WTC11 (cell line): Measurements from ENCODE around the gene ADGRF3. TPM values are rescaled to one million over a fixed set of nuclear protein-coding genes. Genes with fewer than 3 reads are reported as not detected.

Experiments
- ATAC-seq: fragments of 200-7000 bp; cut with Tn5 transposase; 2 replicates; pipeline ENCODE4 v1.10.0; 2021; ENCODE audit warnings: mild to moderate bottlenecking, moderate library complexity
- CTCF ChIA-PET: fragments of 300-600 bp; sonication (Branson Sonifier 250); formaldehyde crosslinking; loops from one replicate; lab custom pipeline; 2021; ENCODE audit warnings: antibody characterized with exemption; lab: Charles Lee
- POLR2A ChIA-PET: fragments of 350-600 bp; sonication (Branson Sonifier 250); formaldehyde crosslinking; loops from one replicate; lab custom pipeline; 2021; ENCODE audit warnings: antibody characterized with exemption; lab: Charles Lee
- DNase-seq: peaks from one replicate; pipeline ENCODE4 v3.0.0; 2021; ENCODE audit warnings: low spot score
- H3K27ac Mint-ChIP-seq: 2 replicates; pipeline ENCODE4 v1.8.0; 2021; ENCODE audit warnings: mixed read lengths
- H3K27me3 Mint-ChIP-seq: 2 replicates; pipeline ENCODE4 v1.8.0; 2021; ENCODE audit warnings: low read depth, mild to moderate bottlenecking, moderate library complexity, mixed read lengths
- H3K36me3 Mint-ChIP-seq: 2 replicates; pipeline ENCODE4 v1.8.0; 2021; ENCODE audit warnings: mixed read lengths
- H3K4me1 Mint-ChIP-seq: 2 replicates; pipeline ENCODE4 v1.8.0; 2022; ENCODE audit warnings: mixed read lengths
- H3K4me3 Mint-ChIP-seq: 2 replicates; pipeline ENCODE4 v1.8.0; 2021; ENCODE audit warnings: mild to moderate bottlenecking, moderate library complexity, mixed read lengths
- H3K9me3 Mint-ChIP-seq: 2 replicates; pipeline ENCODE4 v1.8.0; 2021; ENCODE audit warnings: mixed read lengths
- ATF1 ChIP-seq: sonication (generic); formaldehyde crosslinking; IDR thresholded peaks from 2 replicates; pipeline ENCODE4 v1.8.1; 2023; ENCODE audit warnings: mild to moderate bottlenecking, moderate library complexity, missing genetic modification reagents
- CREM ChIP-seq: sonication (generic); formaldehyde crosslinking; IDR thresholded peaks from 2 replicates; pipeline ENCODE4 v1.8.1; 2022; ENCODE audit warnings: mild to moderate bottlenecking, missing genetic modification reagents, moderate library complexity
- ETV6 ChIP-seq: sonication (generic); formaldehyde crosslinking; IDR thresholded peaks from 2 replicates; pipeline ENCODE4 v1.8.1; 2022; ENCODE audit warnings: mild to moderate bottlenecking, missing genetic modification reagents
- FOXP1 ChIP-seq: sonication (generic); formaldehyde crosslinking; IDR thresholded peaks from 2 replicates; pipeline ENCODE4 v1.8.0; 2022; ENCODE audit warnings: missing genetic modification reagents, mild to moderate bottlenecking, moderate library complexity, borderline replicate concordance
- GABPB1 ChIP-seq: sonication (generic); formaldehyde crosslinking; IDR thresholded peaks from 2 replicates; pipeline ENCODE4 v1.8.1; 2023; ENCODE audit warnings: mild to moderate bottlenecking, missing genetic modification reagents
- MYBL2 ChIP-seq: sonication (generic); formaldehyde crosslinking; IDR thresholded peaks from 2 replicates; pipeline ENCODE4 v1.8.1; 2023; ENCODE audit warnings: mild to moderate bottlenecking, moderate library complexity, missing genetic modification reagents
- NFATC4 ChIP-seq: fragments of 250-450 bp; sonication (Bioruptor Pico); IDR thresholded peaks from 2 replicates; pipeline ENCODE4 v1.9.0; 2021; ENCODE audit warnings: mild to moderate bottlenecking
- NFE2L1 ChIP-seq: sonication (generic); formaldehyde crosslinking; IDR thresholded peaks from 2 replicates; pipeline ENCODE4 v1.8.1; 2023; ENCODE audit warnings: missing genetic modification reagents
- PRRX2 ChIP-seq: fragments of 250-450 bp; sonication (Bioruptor Pico); IDR thresholded peaks from 2 replicates; pipeline ENCODE4 v1.8.0; 2021; ENCODE audit warnings: mild to moderate bottlenecking
- RORB ChIP-seq: fragments of 250-450 bp; sonication (Bioruptor Pico); IDR thresholded peaks from 2 replicates; pipeline ENCODE4 v1.9.0; 2021; ENCODE audit warnings: mild to moderate bottlenecking
- TEAD4 ChIP-seq: sonication (generic); formaldehyde crosslinking; IDR thresholded peaks from 2 replicates; pipeline ENCODE4 v1.8.0; 2022; ENCODE audit warnings: mild to moderate bottlenecking, missing genetic modification reagents
- TP53 ChIP-seq: sonication (generic); formaldehyde crosslinking; IDR thresholded peaks from 2 replicates; pipeline ENCODE4 v1.8.1; 2023; ENCODE audit warnings: mild to moderate bottlenecking, missing genetic modification reagents
- ZNF138 ChIP-seq: sonication (generic); formaldehyde crosslinking; conservative IDR thresholded peaks from 2 replicates; pipeline ENCODE4 v1.8.1; 2022; ENCODE audit warnings: mild to moderate bottlenecking, moderate library complexity, missing genetic modification reagents
- ZNF232 ChIP-seq: sonication (generic); formaldehyde crosslinking; IDR thresholded peaks from 2 replicates; pipeline ENCODE4 v1.8.0; 2022; ENCODE audit warnings: mild to moderate bottlenecking, missing genetic modification reagents
- total RNA-seq: library from RNA; stranded (reverse); gene quantifications from 3 replicates; pipeline ENCODE4 v1.2.3, GENCODE V29; 2021
- TF ChIP-seq, protein P1 (sequence below): fragments of 250-450 bp; sonication (Bioruptor Pico); IDR thresholded peaks from 2 replicates; pipeline ENCODE4 v1.9.0; 2021; ENCODE audit warnings: mild to moderate bottlenecking, borderline replicate concordance
- TF ChIP-seq, protein P2 (sequence below): sonication (generic); formaldehyde crosslinking; IDR thresholded peaks from 2 replicates; pipeline ENCODE4 v1.8.1; 2022; ENCODE audit warnings: missing genetic modification reagents, borderline replicate concordance
- TF ChIP-seq, protein P3 (sequence below): sonication (generic); formaldehyde crosslinking; IDR thresholded peaks from 2 replicates; pipeline ENCODE4 v1.8.1; 2023; ENCODE audit warnings: mild to moderate bottlenecking, missing genetic modification reagents, moderate library complexity
- TF ChIP-seq, protein P4 (sequence below): sonication (generic); formaldehyde crosslinking; IDR thresholded peaks from 2 replicates; pipeline ENCODE4 v1.8.0; 2022; ENCODE audit warnings: missing genetic modification reagents
- TF ChIP-seq, protein P5 (sequence below): sonication (generic); formaldehyde crosslinking; IDR thresholded peaks from 2 replicates; pipeline ENCODE4 v1.8.0; 2022; ENCODE audit warnings: mild to moderate bottlenecking, missing genetic modification reagents

ADGRF3 gene
- total RNA-seq, 1 experiment from 2014 or later: 0.48 TPM

DNA sequence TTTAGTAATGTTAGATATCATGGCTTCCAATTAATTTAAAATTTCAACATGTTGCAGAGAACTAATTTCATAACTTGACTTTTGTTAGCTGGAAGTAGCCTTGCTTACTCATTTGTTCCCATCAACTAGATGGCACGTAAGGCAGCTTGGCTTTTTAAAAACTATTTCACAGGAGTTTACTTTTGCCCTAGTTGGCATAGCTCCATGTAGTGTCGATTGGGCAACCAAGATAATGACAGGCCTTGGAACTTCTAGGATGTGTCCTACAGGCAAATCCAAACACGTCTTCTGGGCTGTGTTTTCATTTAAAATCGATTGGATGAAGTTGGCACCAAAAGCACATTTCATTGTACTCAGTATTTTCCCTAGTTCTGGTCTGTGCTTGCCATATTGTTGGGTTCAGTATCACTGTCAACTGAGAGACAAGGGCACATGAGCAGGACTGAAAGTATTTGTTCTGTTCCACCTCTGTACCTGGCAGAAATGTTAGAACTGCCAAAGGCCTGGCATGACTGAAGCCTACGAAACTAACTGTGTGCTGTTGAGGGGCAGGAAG is 72.5 kb downstream of the ADGRF3 start (continued):
- TF ChIP-seq, protein P1, sequence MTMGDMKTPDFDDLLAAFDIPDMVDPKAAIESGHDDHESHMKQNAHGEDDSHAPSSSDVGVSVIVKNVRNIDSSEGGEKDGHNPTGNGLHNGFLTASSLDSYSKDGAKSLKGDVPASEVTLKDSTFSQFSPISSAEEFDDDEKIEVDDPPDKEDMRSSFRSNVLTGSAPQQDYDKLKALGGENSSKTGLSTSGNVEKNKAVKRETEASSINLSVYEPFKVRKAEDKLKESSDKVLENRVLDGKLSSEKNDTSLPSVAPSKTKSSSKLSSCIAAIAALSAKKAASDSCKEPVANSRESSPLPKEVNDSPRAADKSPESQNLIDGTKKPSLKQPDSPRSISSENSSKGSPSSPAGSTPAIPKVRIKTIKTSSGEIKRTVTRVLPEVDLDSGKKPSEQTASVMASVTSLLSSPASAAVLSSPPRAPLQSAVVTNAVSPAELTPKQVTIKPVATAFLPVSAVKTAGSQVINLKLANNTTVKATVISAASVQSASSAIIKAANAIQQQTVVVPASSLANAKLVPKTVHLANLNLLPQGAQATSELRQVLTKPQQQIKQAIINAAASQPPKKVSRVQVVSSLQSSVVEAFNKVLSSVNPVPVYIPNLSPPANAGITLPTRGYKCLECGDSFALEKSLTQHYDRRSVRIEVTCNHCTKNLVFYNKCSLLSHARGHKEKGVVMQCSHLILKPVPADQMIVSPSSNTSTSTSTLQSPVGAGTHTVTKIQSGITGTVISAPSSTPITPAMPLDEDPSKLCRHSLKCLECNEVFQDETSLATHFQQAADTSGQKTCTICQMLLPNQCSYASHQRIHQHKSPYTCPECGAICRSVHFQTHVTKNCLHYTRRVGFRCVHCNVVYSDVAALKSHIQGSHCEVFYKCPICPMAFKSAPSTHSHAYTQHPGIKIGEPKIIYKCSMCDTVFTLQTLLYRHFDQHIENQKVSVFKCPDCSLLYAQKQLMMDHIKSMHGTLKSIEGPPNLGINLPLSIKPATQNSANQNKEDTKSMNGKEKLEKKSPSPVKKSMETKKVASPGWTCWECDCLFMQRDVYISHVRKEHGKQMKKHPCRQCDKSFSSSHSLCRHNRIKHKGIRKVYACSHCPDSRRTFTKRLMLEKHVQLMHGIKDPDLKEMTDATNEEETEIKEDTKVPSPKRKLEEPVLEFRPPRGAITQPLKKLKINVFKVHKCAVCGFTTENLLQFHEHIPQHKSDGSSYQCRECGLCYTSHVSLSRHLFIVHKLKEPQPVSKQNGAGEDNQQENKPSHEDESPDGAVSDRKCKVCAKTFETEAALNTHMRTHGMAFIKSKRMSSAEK (CRISPR knock-in tag): no peak

DNA sequence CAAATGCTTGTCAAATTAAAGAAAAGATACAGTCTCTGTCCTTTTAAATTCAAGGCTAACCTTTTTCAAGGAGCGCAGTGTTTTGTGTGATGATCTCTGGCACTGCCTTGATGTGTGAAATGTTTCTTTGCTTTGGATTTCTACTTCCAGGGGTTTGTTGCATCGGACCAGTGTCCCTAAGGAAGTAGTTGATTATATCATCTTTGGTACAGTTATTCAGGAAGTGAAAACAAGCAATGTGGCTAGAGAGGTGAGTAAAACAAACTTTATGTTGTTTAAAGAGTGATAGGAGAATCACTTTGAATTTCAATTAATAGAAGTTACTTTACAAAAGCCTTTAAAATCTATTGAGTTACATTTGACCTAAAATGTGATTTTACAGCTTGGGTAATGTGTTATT is 73.1 kb downstream of the ADGRF3 start:
- Mint-ChIP-seq H3K4me1 (no peaks in the 10 kb centered on the region), H3K9me3 (no peaks in the 10 kb centered on the region), H3K36me3 (peaks cover 15% of the 10 kb centered on the region), H3K27me3 (no peaks in the 10 kb centered on the region)
- POLR2A ChIA-PET: no interaction called here
- no peak for TF ChIP-seq PRRX2
- TF ChIP-seq ATF1 (CRISPR knock-in tag): no peak
- TF ChIP-seq GABPB1: peak; percentile 97
- TF ChIP-seq, all 79 proteins: peak for 1
- Mint-ChIP-seq H3K4me3 (no peak overlapping the region), H3K27ac (0 out of 2 replicates have a peak overlapping the region, but pooled peaks have one; percentile 9)
- CTCF ChIA-PET: no interaction called here
- DNase-seq (no peak), ATAC-seq (no peak)

DNA sequence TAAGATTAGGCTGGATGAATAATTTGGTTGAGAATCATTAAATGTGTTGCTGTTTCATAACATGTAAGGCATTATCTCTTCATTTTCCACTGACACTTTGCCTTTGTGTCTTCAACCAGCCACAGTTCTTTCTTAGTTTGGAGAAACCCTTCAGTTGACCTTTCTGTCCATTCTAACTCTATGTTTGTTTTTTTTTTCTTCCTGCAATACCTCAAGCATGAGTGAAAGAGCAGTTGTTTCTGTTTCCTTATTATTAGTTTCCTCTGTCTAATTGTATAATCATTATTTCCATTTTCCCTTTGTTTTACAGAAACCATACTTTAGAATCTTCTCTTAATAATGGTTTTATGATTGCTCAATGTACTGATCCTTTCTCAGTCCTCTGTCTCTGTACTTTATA is 76.2 kb downstream of the ADGRF3 start:
- ChIA-PET CTCF (interaction anchor here (0.6 kb wide), 1 partner anchor 46 kb away, joined by 3 read pairs; no protein-coding TSS in a partner anchor), POLR2A (no interaction called here)
- Mint-ChIP-seq H3K9me3 (no peaks in the 10 kb centered on the region), H3K27me3 (no peaks in the 10 kb centered on the region), H3K27ac (no peak overlapping the region), H3K4me1 (no peaks in the 10 kb centered on the region), H3K4me3 (no peak overlapping the region), H3K36me3 (peaks cover 5% of the 10 kb centered on the region)
- ATAC-seq (no peak), DNase-seq (no peak)
- TF ChIP-seq ETV6 (CRISPR knock-in tag) (no peak), NFE2L1 (CRISPR knock-in tag) (no peak), ZNF138 (CRISPR knock-in tag) (no peak), TP53 (CRISPR knock-in tag) (no peak), ZNF232 (CRISPR knock-in tag) (no peak), RORB (CRISPR knock-in tag) (no peak), NFATC4 (CRISPR knock-in tag) (no peak), FOXP1 (CRISPR knock-in tag) (no peak), TEAD4 (CRISPR knock-in tag) (no peak), MYBL2 (CRISPR knock-in tag) (no peak), CREM (no peak)
- TF ChIP-seq, protein P1 (CRISPR knock-in tag): no peak
- TF ChIP-seq, protein P2, sequence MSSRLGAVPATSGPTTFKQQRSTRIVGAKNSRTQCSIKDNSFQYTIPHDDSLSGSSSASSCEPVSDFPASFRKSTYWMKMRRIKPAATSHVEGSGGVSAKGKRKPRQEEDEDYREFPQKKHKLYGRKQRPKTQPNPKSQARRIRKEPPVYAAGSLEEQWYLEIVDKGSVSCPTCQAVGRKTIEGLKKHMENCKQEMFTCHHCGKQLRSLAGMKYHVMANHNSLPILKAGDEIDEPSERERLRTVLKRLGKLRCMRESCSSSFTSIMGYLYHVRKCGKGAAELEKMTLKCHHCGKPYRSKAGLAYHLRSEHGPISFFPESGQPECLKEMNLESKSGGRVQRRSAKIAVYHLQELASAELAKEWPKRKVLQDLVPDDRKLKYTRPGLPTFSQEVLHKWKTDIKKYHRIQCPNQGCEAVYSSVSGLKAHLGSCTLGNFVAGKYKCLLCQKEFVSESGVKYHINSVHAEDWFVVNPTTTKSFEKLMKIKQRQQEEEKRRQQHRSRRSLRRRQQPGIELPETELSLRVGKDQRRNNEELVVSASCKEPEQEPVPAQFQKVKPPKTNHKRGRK: no peak
- TF ChIP-seq, protein P3, sequence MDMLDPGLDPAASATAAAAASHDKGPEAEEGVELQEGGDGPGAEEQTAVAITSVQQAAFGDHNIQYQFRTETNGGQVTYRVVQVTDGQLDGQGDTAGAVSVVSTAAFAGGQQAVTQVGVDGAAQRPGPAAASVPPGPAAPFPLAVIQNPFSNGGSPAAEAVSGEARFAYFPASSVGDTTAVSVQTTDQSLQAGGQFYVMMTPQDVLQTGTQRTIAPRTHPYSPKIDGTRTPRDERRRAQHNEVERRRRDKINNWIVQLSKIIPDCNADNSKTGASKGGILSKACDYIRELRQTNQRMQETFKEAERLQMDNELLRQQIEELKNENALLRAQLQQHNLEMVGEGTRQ (CRISPR knock-in tag): no peak
- TF ChIP-seq, protein P4, sequence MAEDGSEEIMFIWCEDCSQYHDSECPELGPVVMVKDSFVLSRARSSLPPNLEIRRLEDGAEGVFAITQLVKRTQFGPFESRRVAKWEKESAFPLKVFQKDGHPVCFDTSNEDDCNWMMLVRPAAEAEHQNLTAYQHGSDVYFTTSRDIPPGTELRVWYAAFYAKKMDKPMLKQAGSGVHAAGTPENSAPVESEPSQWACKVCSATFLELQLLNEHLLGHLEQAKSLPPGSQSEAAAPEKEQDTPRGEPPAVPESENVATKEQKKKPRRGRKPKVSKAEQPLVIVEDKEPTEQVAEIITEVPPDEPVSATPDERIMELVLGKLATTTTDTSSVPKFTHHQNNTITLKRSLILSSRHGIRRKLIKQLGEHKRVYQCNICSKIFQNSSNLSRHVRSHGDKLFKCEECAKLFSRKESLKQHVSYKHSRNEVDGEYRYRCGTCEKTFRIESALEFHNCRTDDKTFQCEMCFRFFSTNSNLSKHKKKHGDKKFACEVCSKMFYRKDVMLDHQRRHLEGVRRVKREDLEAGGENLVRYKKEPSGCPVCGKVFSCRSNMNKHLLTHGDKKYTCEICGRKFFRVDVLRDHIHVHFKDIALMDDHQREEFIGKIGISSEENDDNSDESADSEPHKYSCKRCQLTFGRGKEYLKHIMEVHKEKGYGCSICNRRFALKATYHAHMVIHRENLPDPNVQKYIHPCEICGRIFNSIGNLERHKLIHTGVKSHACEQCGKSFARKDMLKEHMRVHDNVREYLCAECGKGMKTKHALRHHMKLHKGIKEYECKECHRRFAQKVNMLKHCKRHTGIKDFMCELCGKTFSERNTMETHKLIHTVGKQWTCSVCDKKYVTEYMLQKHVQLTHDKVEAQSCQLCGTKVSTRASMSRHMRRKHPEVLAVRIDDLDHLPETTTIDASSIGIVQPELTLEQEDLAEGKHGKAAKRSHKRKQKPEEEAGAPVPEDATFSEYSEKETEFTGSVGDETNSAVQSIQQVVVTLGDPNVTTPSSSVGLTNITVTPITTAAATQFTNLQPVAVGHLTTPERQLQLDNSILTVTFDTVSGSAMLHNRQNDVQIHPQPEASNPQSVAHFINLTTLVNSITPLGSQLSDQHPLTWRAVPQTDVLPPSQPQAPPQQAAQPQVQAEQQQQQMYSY: no peak
- TF ChIP-seq, protein P5, sequence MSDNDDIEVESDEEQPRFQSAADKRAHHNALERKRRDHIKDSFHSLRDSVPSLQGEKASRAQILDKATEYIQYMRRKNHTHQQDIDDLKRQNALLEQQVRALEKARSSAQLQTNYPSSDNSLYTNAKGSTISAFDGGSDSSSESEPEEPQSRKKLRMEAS: no peak
